CD14-positive monocyte (primary cell): ENCODE measurements around the gene TOGARAM2. TPM values are rescaled to one million over a fixed set of nuclear protein-coding genes. Genes with fewer than 3 reads are reported as not detected.
A peak's percentile ranks its signal among the peaks of the same experiment; 100 is the strongest.

Source experiments
- DNase-seq, 3 donors: peaks; one replicate each; pipeline ENCODE4 v3.0.0-alpha.2; 2011 to 2022
- H2AFZ ChIP-seq: 2 replicates; pipeline ENCODE4 v1.6.0; 2012; ENCODE audit warnings: mild to moderate bottlenecking, low read depth, low read length, inconsistent platforms; ENCODE audit not compliant: insufficient read depth, poor library complexity, severe bottlenecking
- H3K27ac ChIP-seq, 2 donors: 1 replicate in 1 of 2; 2 replicates in 1 of 2; pipeline ENCODE4 v1.5.1; 2012 to 2013; ENCODE audit warnings: low read length in 2 of 2, control low read depth in 1 of 2, inconsistent platforms in 1 of 2, low read depth in 1 of 2, mild to moderate bottlenecking in 1 of 2
- H3K27me3 ChIP-seq, 2 donors: one replicate each; pipeline versions ENCODE4 v1.6.0 to v1.6.1; 2011 to 2013; ENCODE audit warnings: low read length in 2 of 2; ENCODE audit not compliant: control insufficient read depth in 2 of 2, insufficient read depth in 2 of 2
- H3K36me3 ChIP-seq, 2 donors: replicated peaks in 1 of 2; 1 replicate in 1 of 2; 2 replicates in 1 of 2; pipeline versions ENCODE4 v1.5.1 to v1.6.1; 2012 to 2013; ENCODE audit warnings: low read length in 2 of 2, control low read depth in 1 of 2, inconsistent platforms in 1 of 2, mild to moderate bottlenecking in 1 of 2; ENCODE audit not compliant: insufficient read depth in 2 of 2, control insufficient read depth in 1 of 2
- H3K4me1 ChIP-seq, 2 donors: 1 replicate in 1 of 2; 2 replicates in 1 of 2; pipeline versions ENCODE4 v1.5.1 to v1.6.1; 2012 to 2013; ENCODE audit warnings: low read length in 2 of 2, control low read depth in 1 of 2, inconsistent platforms in 1 of 2, mild to moderate bottlenecking in 1 of 2, moderate library complexity in 1 of 2; ENCODE audit not compliant: insufficient read depth in 2 of 2, control insufficient read depth in 1 of 2
- H3K4me2 ChIP-seq: replicated peaks from 2 replicates; pipeline ENCODE3; 2012; ENCODE audit warnings: low read length, moderate library complexity, mild to moderate bottlenecking; ENCODE audit not compliant: poor library complexity, severe bottlenecking; ENCODE audit errors: extremely low read depth
- H3K4me3 ChIP-seq, 3 experiments: fragments of 200-600 bp in 1 of 3; sonication (generic) in 1 of 3; replicated peaks in 1 of 3; 1 replicate in 2 of 3; 2 replicates in 1 of 3; pipeline ENCODE4 v1.5.1; 2011 to 2013; ENCODE audit warnings: low read length in 3 of 3, mild to moderate bottlenecking in 3 of 3, control low read depth in 2 of 3, low read depth in 2 of 3, inconsistent platforms in 1 of 3, moderate library complexity in 1 of 3
- H3K79me2 ChIP-seq: 2 replicates; pipeline ENCODE4 v1.6.0; 2012; ENCODE audit warnings: mild to moderate bottlenecking, control low read depth, inconsistent platforms, low read length, moderate library complexity; ENCODE audit not compliant: insufficient read depth
- H3K9ac ChIP-seq: 2 replicates; pipeline ENCODE4 v1.6.0; 2017; ENCODE audit warnings: low read length, mild to moderate bottlenecking; ENCODE audit not compliant: insufficient read depth, poor library complexity, severe bottlenecking
- H3K9me3 ChIP-seq, 2 donors: replicated peaks in 1 of 2; 1 replicate in 1 of 2; 2 replicates in 1 of 2; pipeline versions ENCODE4 v1.5.1 to v1.6.1; 2012 to 2013; ENCODE audit warnings: low read length in 2 of 2, control low read depth in 1 of 2; ENCODE audit not compliant: control insufficient read depth in 1 of 2, insufficient read depth in 1 of 2
- H4K20me1 ChIP-seq: 2 replicates; pipeline ENCODE4 v1.6.0; 2012; ENCODE audit warnings: mild to moderate bottlenecking, low read length, control low read depth, moderate library complexity; ENCODE audit not compliant: insufficient read depth
- H3K27ac Mint-ChIP-seq, 7 donors: one replicate each; pipeline ENCODE4 v1.8.0; 2020; ENCODE audit warnings: mild to moderate bottlenecking in 7 of 7, mixed read lengths in 7 of 7, moderate library complexity in 6 of 7, inconsistent platforms in 2 of 7
- H3K27me3 Mint-ChIP-seq, 3 donors: one replicate each; pipeline ENCODE4 v1.8.0; 2021 to 2022; ENCODE audit warnings: low read depth in 3 of 3, mild to moderate bottlenecking in 3 of 3, mixed read lengths in 3 of 3, moderate library complexity in 3 of 3, inconsistent platforms in 1 of 3
- H3K36me3 Mint-ChIP-seq, 2 donors: one replicate each; pipeline ENCODE4 v1.8.0; 2020; ENCODE audit warnings: mixed read lengths in 2 of 2, inconsistent platforms in 1 of 2, mild to moderate bottlenecking in 1 of 2
- H3K4me1 Mint-ChIP-seq: one replicate; pipeline ENCODE4 v1.8.0; 2020; ENCODE audit warnings: mild to moderate bottlenecking, mixed read lengths
- H3K4me3 Mint-ChIP-seq, 2 donors: one replicate each; pipeline ENCODE4 v1.8.0; 2020; ENCODE audit warnings: mild to moderate bottlenecking in 2 of 2, mixed read lengths in 2 of 2, moderate library complexity in 1 of 2
- H3K9me3 Mint-ChIP-seq, 7 donors: one replicate each; pipeline ENCODE4 v1.8.0; 2020 to 2022; ENCODE audit warnings: mixed read lengths in 7 of 7, mild to moderate bottlenecking in 6 of 7, moderate library complexity in 6 of 7, inconsistent platforms in 2 of 7
- CTCF ChIP-seq: fragments of 200-600 bp; IDR thresholded peaks from one replicate; pipeline ENCODE4 v1.8.0; 2022; ENCODE audit warnings: antibody characterized with exemption, mild to moderate bottlenecking
- WGBS: methylation state at CpG from one replicate; pipeline ENCODE4 v1.1.5; 2013; ENCODE audit warnings: missing lambda C conversion rate; ENCODE audit not compliant: insufficient coverage; 5-methylcytosine and 5-hydroxymethylcytosine counted together
- intact Hi-C, 2 donors: fragments of 100-400 bp; cut with micrococcal nuclease; formaldehyde crosslinking; loops; one replicate each; pipeline versions ENCODE4 v1.15.0 to v1.15.1; 2023
- polyA plus RNA-seq, 3 donors: library from polyadenylated mRNA; depleted of rRNA in 1 of 3; unstranded in 2 of 3; stranded (reverse) in 1 of 3; fragments of 300-500 nt in 2 of 3; fragments of >200 nt in 1 of 3; fragmentation: Illumina TruSeq in 2 of 3; gene quantifications; 1 replicate in 2 of 3; 2 replicates in 1 of 3; pipeline ENCODE4 v1.2.3, GENCODE V29; 2012 to 2021

Gene TOGARAM2
- polyA plus RNA-seq, 3 donors, result 0.23 to 5.5 TPM; not detected in 1

GRCh38 chr2:28956415-28956826, 24.7 kb upstream of the TOGARAM2 start:
- peak overlapping the region; percentile 69 for H3K4me2 ChIP-seq
- peaks cover 45% of the 10 kb centered on the region for H3K4me1 Mint-ChIP-seq

GRCh38 chr2:28956890-28957289, 24.2 kb upstream of the TOGARAM2 start:
- H4K20me1 ChIP-seq, result no peaks in the 10 kb centered on the region
- Mint-ChIP-seq H3K9me3 (no peaks in the 10 kb centered on the region), H3K36me3 (no peaks in the 10 kb centered on the region), H3K27me3 (peaks cover 0 to 2% (median 0%) of the 10 kb centered on the region in 3 donors), H3K4me1 (peaks cover 40% of the 10 kb centered on the region), H3K4me3 (peak overlapping the region in 1 of 2 donors; percentile 85), H3K27ac (peak overlapping the region in 1 of 7 donors; percentile 48)
- no peak for TF ChIP-seq CTCF
- H2AFZ ChIP-seq, result peak overlapping the region; percentile 70
- no peaks in the 10 kb centered on the region for H3K79me2 ChIP-seq
- peak overlapping the region; percentile 69 for H3K4me2 ChIP-seq
- intact Hi-C loops, result loop anchor here in 1 of 2 donors (10.0 kb wide), 1 partner anchor 158 kb away; the partner anchor contains the start of gene CLIP4
- H3K36me3 ChIP-seq, result no peaks in the 10 kb centered on the region
- WGBS, result 100% methylated on average over 6 of the region's 15 CpGs
- peak overlapping the region; percentile 42 for H3K9ac ChIP-seq
- no peak for DNase-seq
- peak overlapping the region in 2 of 3 experiments; percentile 38 to 67 for H3K4me3 ChIP-seq
- no peak overlapping the region for H3K27ac ChIP-seq
- H3K27me3 ChIP-seq, result no peaks in the 10 kb centered on the region
- H3K4me1 ChIP-seq, result peaks cover 25 to 36% of the 10 kb centered on the region in 2 donors
- H3K9me3 ChIP-seq, result no peaks in the 10 kb centered on the region

More at GRCh38 chr2:28956415-28956826, 24.7 kb upstream of the TOGARAM2 start:
- Histone ChIP-seq H3K36me3 (no peaks in the 10 kb centered on the region), H3K27ac (no peak overlapping the region), H3K4me1 (peaks cover 29 to 40% of the 10 kb centered on the region in 2 donors), H2AFZ (peak overlapping the region; percentile 70), H3K27me3 (no peaks in the 10 kb centered on the region), H3K9me3 (no peaks in the 10 kb centered on the region), H4K20me1 (no peaks in the 10 kb centered on the region), H3K79me2 (no peaks in the 10 kb centered on the region), H3K4me3 (peak overlapping the region in 2 of 3 experiments; percentile 38 to 67), H3K9ac (peak overlapping the region; percentile 42)
- intact Hi-C loops, result loop anchor here in 1 of 2 donors (10.0 kb wide), 1 partner anchor 158 kb away; the partner anchor contains the start of gene CLIP4
- H3K27ac Mint-ChIP-seq, result peak overlapping the region in 3 of 7 donors; percentile 48 to 75 (median 64)
- peak overlapping the region in 1 of 2 donors; percentile 85 for H3K4me3 Mint-ChIP-seq
- H3K9me3 Mint-ChIP-seq, result no peaks in the 10 kb centered on the region
- H3K36me3 Mint-ChIP-seq, result no peaks in the 10 kb centered on the region
- peaks cover 0 to 2% (median 0%) of the 10 kb centered on the region in 3 donors for H3K27me3 Mint-ChIP-seq
- 7% methylated on average over 11 of the region's 11 CpGs for whole genome bisulfite sequencing
- peak; percentile 28 for TF ChIP-seq CTCF
- DNase-seq, result peak in 2 of 3 donors; percentile 24 to 36
